HG03159 (cell line): ENCODE data around the gene FAM24A.

Experiments
- ATAC-seq: cut with Tn5 transposase; IDR thresholded peaks from one replicate; pipeline ENCODE4 v1.9.1; 2021; ENCODE audit warnings: mild to moderate bottlenecking, moderate library complexity; ENCODE audit not compliant: unreplicated experiment

The FAM24A gene

GRCh38 chr10:122930140-122930539 is 19.7 kb downstream of the FAM24A start:
- ATAC-seq: no peak

GRCh38 chr10:122931088-122931906 is 20.9 kb downstream of the FAM24A start:
- no peak for ATAC-seq

GRCh38 chr10:122939133-122939855 is 28.9 kb downstream of the FAM24A start:
- no peak for ATAC-seq

- no peak for ATAC-seq
Measured at GRCh38 chr10:122939856-122940543, 29.6 kb downstream of the FAM24A start.

- ATAC-seq: no peak
Measured at GRCh38 chr10:122949296-122949695, 38.9 kb downstream of the FAM24A start.

GRCh38 chr10:122953902-122954730 is 43.7 kb downstream of the FAM24A start, which contains the start of gene C10orf88:
Gene C10orf88 (minus strand): TSS chr10:122954227. CDS start chr10:122954178, 49 bp downstream.
- ATAC-seq: peak; percentile 97

- no peak for ATAC-seq
Measured at GRCh38 chr10:122954731-122955050, 44.3 kb downstream of the FAM24A start.

GRCh38 chr10:122955892-122956291 is 45.5 kb downstream of the FAM24A start:
- ATAC-seq: no peak

GRCh38 chr10:122957474-122957873 is 47.1 kb downstream of the FAM24A start:
- ATAC-seq: no peak

GRCh38 chr10:122962405-122962804 is 52.0 kb downstream of the FAM24A start:
- ATAC-seq: no peak
